A673 (cell line): ENCODE data around the gene RFX6.

Source experiments
- CTCF ChIP-seq: fragments of 300-800, 200-600 bp; sonication (generic); conservative IDR thresholded peaks from 2 replicates; pipeline ENCODE4 v1.5.1; 2017; ENCODE audit warnings: low read depth, mild to moderate bottlenecking, antibody characterized with exemption, low read length, moderate library complexity, mixed read lengths
- EZH2 ChIP-seq: fragments of 200-600 bp; sonication (generic); IDR thresholded peaks from 2 replicates; pipeline ENCODE4 v1.6.1; 2017; ENCODE audit warnings: borderline replicate concordance, low read depth, mild to moderate bottlenecking, mixed read lengths, antibody characterized with exemption, low read length; ENCODE audit not compliant: poor library complexity, severe bottlenecking

GRCh38 chr6:116922853-116923548 lies 46.0 kb downstream of the RFX6 start:
- no peak for TF ChIP-seq EZH2
- TF ChIP-seq CTCF = no peak
